Stomach (tissue), 4 donors: ENCODE data around the gene HLA-A.
"Not testable (repeated sequence)": the region's sequence is repeated elsewhere in the genome, so short reads cannot be mapped to it uniquely, and the experiment has no call there.

Experiments
- EP300 ChIP-seq: sonication (generic); formaldehyde crosslinking; IDR thresholded peaks from one replicate; pipeline ENCODE4 v1.6.1; 2017; ENCODE audit warnings: antibody characterized with exemption
- POLR2A ChIP-seq, 4 donors: fragments of 450-650 bp; IDR thresholded peaks; one replicate each; pipeline ENCODE4 v1.6.1; 2016; ENCODE audit warnings: antibody characterized with exemption in 4 of 4, control low read depth in 2 of 4, mild to moderate bottlenecking in 1 of 4, moderate library complexity in 1 of 4
- TF ChIP-seq, protein P1 (sequence below), 7 experiments: fragments of 450-650 bp in 4 of 7; fragments of 200-600 bp in 3 of 7; sonication (generic) in 3 of 7; IDR thresholded peaks; one replicate each; pipeline ENCODE4 v1.5.1; 2016 to 2019; ENCODE audit warnings: antibody characterized with exemption in 7 of 7, control low read depth in 2 of 7, mild to moderate bottlenecking in 1 of 7

- TF ChIP-seq, protein P1, sequence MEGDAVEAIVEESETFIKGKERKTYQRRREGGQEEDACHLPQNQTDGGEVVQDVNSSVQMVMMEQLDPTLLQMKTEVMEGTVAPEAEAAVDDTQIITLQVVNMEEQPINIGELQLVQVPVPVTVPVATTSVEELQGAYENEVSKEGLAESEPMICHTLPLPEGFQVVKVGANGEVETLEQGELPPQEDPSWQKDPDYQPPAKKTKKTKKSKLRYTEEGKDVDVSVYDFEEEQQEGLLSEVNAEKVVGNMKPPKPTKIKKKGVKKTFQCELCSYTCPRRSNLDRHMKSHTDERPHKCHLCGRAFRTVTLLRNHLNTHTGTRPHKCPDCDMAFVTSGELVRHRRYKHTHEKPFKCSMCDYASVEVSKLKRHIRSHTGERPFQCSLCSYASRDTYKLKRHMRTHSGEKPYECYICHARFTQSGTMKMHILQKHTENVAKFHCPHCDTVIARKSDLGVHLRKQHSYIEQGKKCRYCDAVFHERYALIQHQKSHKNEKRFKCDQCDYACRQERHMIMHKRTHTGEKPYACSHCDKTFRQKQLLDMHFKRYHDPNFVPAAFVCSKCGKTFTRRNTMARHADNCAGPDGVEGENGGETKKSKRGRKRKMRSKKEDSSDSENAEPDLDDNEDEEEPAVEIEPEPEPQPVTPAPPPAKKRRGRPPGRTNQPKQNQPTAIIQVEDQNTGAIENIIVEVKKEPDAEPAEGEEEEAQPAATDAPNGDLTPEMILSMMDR (IDR thresholded peaks at IDR 0.05) = not testable (repeated sequence)
- not testable (repeated sequence) for TF ChIP-seq POLR2A (IDR thresholded peaks at IDR 0.05); EP300
Measured at GRCh38 chr6:29930047-29930446, 12.3 kb upstream of the HLA-A start.
